Hepatocyte (in vitro differentiated cells): ENCODE measurements around the gene ENO2. TPM values are rescaled to one million over a fixed set of nuclear protein-coding genes. Genes with fewer than 3 reads are reported as not detected.
A peak's percentile ranks its signal among the peaks of the same experiment; 100 is the strongest.

ENCODE experiments used
- DNase-seq: peaks from one replicate; pipeline ENCODE4 v3.0.0-alpha.2; 2016; ENCODE audit warnings: low spot score
- H2AFZ ChIP-seq: fragments of 200-600 bp; sonication (generic); 2 replicates; pipeline ENCODE4 v1.6.0; 2016; ENCODE audit warnings: antibody characterized with exemption, mild to moderate bottlenecking
- H3K27ac ChIP-seq: fragments of 200-600 bp; sonication (generic); 2 replicates; pipeline ENCODE4 v1.5.1; 2016; ENCODE audit warnings: mild to moderate bottlenecking
- H3K27me3 ChIP-seq: fragments of 200-600 bp; sonication (generic); 2 replicates; pipeline ENCODE4 v1.6.1; 2016
- H3K36me3 ChIP-seq: fragments of 200-600 bp; sonication (generic); replicated peaks from 2 replicates; pipeline ENCODE4 v1.5.1; 2016; ENCODE audit warnings: low read depth; ENCODE audit not compliant: insufficient read depth
- H3K4me1 ChIP-seq: fragments of 200-600 bp; sonication (generic); 2 replicates; pipeline ENCODE4 v1.5.1; 2016; ENCODE audit warnings: mild to moderate bottlenecking, moderate library complexity; ENCODE audit not compliant: insufficient read depth
- H3K4me2 ChIP-seq: fragments of 200-600 bp; sonication (generic); 2 replicates; pipeline ENCODE4 v1.6.0; 2016
- H3K4me3 ChIP-seq: fragments of 200-600 bp; sonication (generic); 2 replicates; pipeline ENCODE4 v1.5.1; 2016; ENCODE audit warnings: mild to moderate bottlenecking
- H3K79me2 ChIP-seq: fragments of 200-600 bp; sonication (generic); 2 replicates; pipeline ENCODE4 v1.6.0; 2017; ENCODE audit warnings: mild to moderate bottlenecking
- H3K9me2 ChIP-seq: fragments of 200-600 bp; sonication (generic); replicated peaks from 2 replicates; pipeline ENCODE4 v1.6.0; 2017; ENCODE audit warnings: mild to moderate bottlenecking; ENCODE audit not compliant: insufficient read depth
- H3K9me3 ChIP-seq: fragments of 200-600 bp; sonication (generic); 2 replicates; pipeline ENCODE4 v1.5.1; 2016; ENCODE audit warnings: low read depth, mild to moderate bottlenecking
- H4K20me1 ChIP-seq: fragments of 200-600 bp; sonication (generic); 2 replicates; pipeline ENCODE4 v1.6.0; 2016; ENCODE audit warnings: mild to moderate bottlenecking; ENCODE audit not compliant: insufficient read depth, poor library complexity, severe bottlenecking
- EZH2 ChIP-seq: fragments of 200-600 bp; sonication (generic); IDR thresholded peaks from 2 replicates; pipeline ENCODE4 v1.6.1; 2016; ENCODE audit warnings: antibody characterized with exemption, mild to moderate bottlenecking, borderline replicate concordance
- EZH2phosphoT487 ChIP-seq: fragments of 200-600 bp; sonication (generic); IDR thresholded peaks from one replicate; pipeline ENCODE4 v1.6.1; 2018; ENCODE audit warnings: antibody characterized with exemption, mild to moderate bottlenecking, low read depth, moderate library complexity; ENCODE audit not compliant: unreplicated experiment, severe bottlenecking
- WGBS: methylation state at CpG from one replicate; pipeline ENCODE4 v1.1.6; 2016; ENCODE audit warnings: low lambda C conversion rate; ENCODE audit errors: missing lambda C conversion rate; 5-methylcytosine and 5-hydroxymethylcytosine counted together
- polyA plus RNA-seq: library from polyadenylated mRNA; unstranded; fragments of >200 nt; fragmentation: Nextera tagmentation; extraction: Ambion mirVana; gene quantifications from 2 replicates; pipeline ENCODE4 v1.2.1, GENCODE V29; 2016
- total RNA-seq: library from RNA; depleted of rRNA; stranded (reverse); fragments of >200 nt; gene quantifications from 2 replicates; pipeline ENCODE4 v1.2.3, GENCODE V29; 2014
- TF ChIP-seq, protein P1 (sequence below): fragments of 200-600 bp; sonication (generic); IDR thresholded peaks from 2 replicates; pipeline ENCODE4 v1.5.1; 2016; ENCODE audit warnings: antibody characterized with exemption, mild to moderate bottlenecking; ENCODE audit not compliant: poor library complexity

Gene ENO2
- total and polyA plus RNA-seq, 2 experiments from 2014 or later: 11.8 to 14.2 TPM

DNA sequence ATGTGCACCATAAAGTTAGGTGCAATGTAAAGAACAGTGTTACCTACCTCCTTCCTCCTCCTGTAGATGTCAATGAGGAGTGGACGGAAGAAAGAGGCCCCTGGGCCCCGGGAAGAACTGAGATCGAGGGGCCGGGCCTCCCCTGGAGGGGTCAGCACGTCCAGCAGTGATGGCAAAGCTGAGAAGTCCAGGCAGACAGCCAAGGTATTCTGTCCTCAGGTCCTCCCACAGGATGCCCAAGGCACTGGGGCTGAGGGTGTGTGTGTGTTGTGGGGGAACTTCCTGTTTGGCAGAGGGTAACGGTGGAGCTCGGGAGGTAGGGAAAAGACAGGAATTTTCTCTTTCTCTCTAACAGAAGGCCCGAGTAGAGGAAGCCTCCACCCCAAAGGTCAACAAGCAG, 19.7 kb downstream of the ENO2 start:
- H3K9me3 ChIP-seq: no peaks in the 10 kb centered on the region
- H3K27me3 ChIP-seq: no peaks in the 10 kb centered on the region
- no peaks in the 10 kb centered on the region for H3K36me3 ChIP-seq
- no peak overlapping the region for H3K4me3 ChIP-seq
- no peak for DNase-seq
- peaks cover 46% of the 10 kb centered on the region for H3K4me1 ChIP-seq
- peaks cover 51% of the 10 kb centered on the region for H4K20me1 ChIP-seq
- H3K9me2 ChIP-seq: no peaks in the 10 kb centered on the region
- H3K27ac ChIP-seq: peak overlapping the region; percentile 27
- peaks cover 76% of the 10 kb centered on the region for H3K79me2 ChIP-seq
- WGBS: 67% methylated on average over 8 of the region's 8 CpGs
- H3K4me2 ChIP-seq: peak overlapping the region; percentile 5
- no peak overlapping the region for H2AFZ ChIP-seq
- TF ChIP-seq EZH2 (no peak), EZH2phosphoT487 (no peak)
- TF ChIP-seq, protein P1, sequence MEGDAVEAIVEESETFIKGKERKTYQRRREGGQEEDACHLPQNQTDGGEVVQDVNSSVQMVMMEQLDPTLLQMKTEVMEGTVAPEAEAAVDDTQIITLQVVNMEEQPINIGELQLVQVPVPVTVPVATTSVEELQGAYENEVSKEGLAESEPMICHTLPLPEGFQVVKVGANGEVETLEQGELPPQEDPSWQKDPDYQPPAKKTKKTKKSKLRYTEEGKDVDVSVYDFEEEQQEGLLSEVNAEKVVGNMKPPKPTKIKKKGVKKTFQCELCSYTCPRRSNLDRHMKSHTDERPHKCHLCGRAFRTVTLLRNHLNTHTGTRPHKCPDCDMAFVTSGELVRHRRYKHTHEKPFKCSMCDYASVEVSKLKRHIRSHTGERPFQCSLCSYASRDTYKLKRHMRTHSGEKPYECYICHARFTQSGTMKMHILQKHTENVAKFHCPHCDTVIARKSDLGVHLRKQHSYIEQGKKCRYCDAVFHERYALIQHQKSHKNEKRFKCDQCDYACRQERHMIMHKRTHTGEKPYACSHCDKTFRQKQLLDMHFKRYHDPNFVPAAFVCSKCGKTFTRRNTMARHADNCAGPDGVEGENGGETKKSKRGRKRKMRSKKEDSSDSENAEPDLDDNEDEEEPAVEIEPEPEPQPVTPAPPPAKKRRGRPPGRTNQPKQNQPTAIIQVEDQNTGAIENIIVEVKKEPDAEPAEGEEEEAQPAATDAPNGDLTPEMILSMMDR: no peak

DNA sequence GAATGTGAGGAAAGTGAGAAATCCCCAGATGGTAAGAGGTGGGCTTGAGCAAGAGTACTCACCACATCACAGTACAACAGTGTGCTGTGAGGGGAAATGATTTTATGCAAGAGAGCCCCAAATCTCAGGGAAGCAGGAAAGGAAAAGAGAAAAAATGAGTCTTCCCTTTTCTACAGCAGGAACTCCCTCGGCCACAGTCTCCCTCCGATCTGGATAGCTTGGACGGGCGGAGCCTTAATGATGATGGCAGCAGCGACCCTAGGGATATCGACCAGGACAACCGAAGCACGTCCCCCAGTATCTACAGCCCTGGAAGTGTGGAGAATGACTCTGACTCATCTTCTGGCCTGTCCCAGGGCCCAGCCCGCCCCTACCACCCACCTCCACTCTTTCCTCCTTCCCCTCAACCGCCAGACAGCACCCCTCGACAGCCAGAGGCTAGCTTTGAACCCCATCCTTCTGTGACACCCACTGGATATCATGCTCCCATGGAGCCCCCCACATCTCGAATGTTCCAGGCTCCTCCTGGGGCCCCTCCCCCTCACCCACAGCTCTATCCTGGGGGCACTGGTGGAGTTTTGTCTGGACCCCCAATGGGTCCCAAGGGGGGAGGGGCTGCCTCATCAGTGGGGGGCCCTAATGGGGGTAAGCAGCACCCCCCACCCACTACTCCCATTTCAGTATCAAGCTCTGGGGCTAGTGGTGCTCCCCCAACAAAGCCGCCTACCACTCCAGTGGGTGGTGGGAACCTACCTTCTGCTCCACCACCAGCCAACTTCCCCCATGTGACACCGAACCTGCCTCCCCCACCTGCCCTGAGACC, 21.2 kb downstream of the ENO2 start:
- Histone ChIP-seq H3K36me3 (no peaks in the 10 kb centered on the region), H3K4me1 (peaks cover 33% of the 10 kb centered on the region)

DNA sequence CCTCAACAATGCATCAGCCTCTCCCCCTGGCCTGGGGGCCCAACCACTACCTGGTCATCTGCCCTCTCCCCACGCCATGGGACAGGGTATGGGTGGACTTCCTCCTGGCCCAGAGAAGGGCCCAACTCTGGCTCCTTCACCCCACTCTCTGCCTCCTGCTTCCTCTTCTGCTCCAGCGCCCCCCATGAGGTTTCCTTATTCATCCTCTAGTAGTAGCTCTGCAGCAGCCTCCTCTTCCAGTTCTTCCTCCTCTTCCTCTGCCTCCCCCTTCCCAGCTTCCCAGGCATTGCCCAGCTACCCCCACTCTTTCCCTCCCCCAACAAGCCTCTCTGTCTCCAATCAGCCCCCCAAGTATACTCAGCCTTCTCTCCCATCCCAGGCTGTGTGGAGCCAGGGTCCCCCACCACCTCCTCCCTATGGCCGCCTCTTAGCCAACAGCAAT, 21.8 kb downstream of the ENO2 start:
- WGBS: 92% methylated on average over 3 of the region's 3 CpGs
- peaks cover 28% of the 10 kb centered on the region for H3K4me1 ChIP-seq
- peaks cover 62% of the 10 kb centered on the region for H3K79me2 ChIP-seq
- H3K9me3 ChIP-seq: no peaks in the 10 kb centered on the region
- H4K20me1 ChIP-seq: peaks cover 30% of the 10 kb centered on the region
- DNase-seq: no peak
- H3K9me2 ChIP-seq: no peaks in the 10 kb centered on the region
- TF ChIP-seq, protein P1: no peak
- no peak overlapping the region for H3K4me3 ChIP-seq
- H3K27me3 ChIP-seq: no peaks in the 10 kb centered on the region
- H3K27ac ChIP-seq: no peak overlapping the region
- H2AFZ ChIP-seq: no peak overlapping the region
- H3K4me2 ChIP-seq: no peak overlapping the region
- H3K36me3 ChIP-seq: no peaks in the 10 kb centered on the region

More for the DNA sequence above, 21.2 kb downstream of the ENO2 start:
- Histone ChIP-seq H3K4me3 (no peak overlapping the region), H4K20me1 (peaks cover 36% of the 10 kb centered on the region), H3K27me3 (no peaks in the 10 kb centered on the region), H3K9me2 (no peaks in the 10 kb centered on the region), H2AFZ (no peak overlapping the region), H3K4me2 (no peak overlapping the region), H3K27ac (no peak overlapping the region), H3K9me3 (no peaks in the 10 kb centered on the region), H3K79me2 (peaks cover 69% of the 10 kb centered on the region)
- TF ChIP-seq EZH2phosphoT487: no peak
- no peak for TF ChIP-seq EZH2
- TF ChIP-seq, protein P1: no peak
- DNase-seq: no peak
- WGBS: 90% methylated on average over 12 of the region's 14 CpGs
